ENCODE measurements around the gene NME3.

The NME3 gene

DNA sequence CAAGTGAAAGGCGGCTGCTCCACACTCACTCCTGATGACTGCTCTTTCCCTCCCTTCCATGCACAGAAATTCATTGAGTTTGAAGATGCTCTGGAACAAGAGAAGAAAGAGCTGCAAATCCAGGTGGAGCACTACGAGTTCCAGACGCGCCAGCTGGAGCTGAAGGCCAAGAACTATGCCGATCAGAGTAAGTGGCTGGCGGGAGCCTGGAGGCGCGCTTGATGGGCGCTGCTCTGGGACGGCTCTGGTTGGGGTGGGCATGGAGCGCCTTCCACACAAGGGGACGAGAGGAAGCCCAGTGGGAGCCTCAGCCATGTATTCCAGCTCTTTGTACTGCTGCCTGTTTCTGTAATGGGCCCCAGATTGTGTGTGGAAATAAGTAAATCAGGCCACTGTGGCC is 46.9 kb downstream of the NME3 start:
- no peak for DNase-seq (ENCODE audit: low read depth)

- no peak for DNase-seq (ENCODE audit: low read depth)
These were observed 47.7 kb downstream of the NME3 start for GRCh38 chr16:1723450-1724147.

DNA sequence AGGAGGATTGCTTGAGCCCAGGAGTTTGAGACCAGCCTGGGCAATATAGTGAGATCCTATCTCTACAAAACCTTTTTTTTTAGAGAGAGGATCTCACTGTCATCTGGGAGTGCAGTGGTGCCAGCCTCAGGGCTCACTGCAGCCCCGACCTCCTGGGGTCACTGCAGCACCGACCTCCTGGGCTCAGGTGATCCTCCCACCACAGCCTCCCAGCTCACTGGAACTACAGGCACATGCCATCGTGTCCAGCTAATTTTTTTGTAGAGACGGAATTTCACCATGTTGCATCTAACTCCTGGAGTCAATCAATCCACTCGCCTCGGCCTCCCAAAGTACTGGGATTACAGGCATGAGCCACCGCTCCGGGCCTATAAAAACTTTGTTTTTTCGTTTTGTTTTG is 50.0 kb downstream of the NME3 start:
- DNase-seq (ENCODE audit: low read depth), result no peak
